ENCODE measurements around the gene ARHGAP42.

DNA sequence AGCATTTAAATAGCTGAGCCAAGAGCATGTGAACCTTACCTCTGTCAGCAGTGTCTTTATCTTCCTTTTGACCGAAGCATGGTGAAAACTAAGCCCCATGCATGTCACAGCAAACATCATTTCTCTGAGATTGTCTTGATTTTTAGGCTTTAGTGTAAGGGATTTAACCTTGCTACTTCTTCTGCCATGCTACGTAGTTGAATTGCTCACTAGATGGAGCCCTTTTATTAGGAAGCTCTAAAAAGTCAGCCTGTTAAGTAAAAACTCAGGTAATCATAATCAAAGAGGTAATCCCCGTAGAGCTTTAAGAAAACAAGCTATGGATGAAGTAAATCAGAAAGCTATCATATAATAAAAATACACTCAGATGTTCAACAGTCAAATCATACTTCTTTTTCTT is 293.1 kb downstream of the ARHGAP42 start:
- TF ChIP-seq, protein P1, sequence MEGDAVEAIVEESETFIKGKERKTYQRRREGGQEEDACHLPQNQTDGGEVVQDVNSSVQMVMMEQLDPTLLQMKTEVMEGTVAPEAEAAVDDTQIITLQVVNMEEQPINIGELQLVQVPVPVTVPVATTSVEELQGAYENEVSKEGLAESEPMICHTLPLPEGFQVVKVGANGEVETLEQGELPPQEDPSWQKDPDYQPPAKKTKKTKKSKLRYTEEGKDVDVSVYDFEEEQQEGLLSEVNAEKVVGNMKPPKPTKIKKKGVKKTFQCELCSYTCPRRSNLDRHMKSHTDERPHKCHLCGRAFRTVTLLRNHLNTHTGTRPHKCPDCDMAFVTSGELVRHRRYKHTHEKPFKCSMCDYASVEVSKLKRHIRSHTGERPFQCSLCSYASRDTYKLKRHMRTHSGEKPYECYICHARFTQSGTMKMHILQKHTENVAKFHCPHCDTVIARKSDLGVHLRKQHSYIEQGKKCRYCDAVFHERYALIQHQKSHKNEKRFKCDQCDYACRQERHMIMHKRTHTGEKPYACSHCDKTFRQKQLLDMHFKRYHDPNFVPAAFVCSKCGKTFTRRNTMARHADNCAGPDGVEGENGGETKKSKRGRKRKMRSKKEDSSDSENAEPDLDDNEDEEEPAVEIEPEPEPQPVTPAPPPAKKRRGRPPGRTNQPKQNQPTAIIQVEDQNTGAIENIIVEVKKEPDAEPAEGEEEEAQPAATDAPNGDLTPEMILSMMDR (IDR thresholded peaks at IDR 0.05; ENCODE audit: insufficient read depth, low read length, poor library complexity, severe bottlenecking), result no peak
- no peak for TF ChIP-seq EZH2phosphoT487 (conservative IDR thresholded peaks at IDR 0.05; ENCODE audit: low read length)

All from SU-DHL-6 (cell line).